ENCODE results near the gene SCG2. TPM values are rescaled to one million over a fixed set of nuclear protein-coding genes. Genes with fewer than 3 reads are reported as not detected.

Gene SCG2
- polyA plus RNA-seq, 2 donors: 0.09 to 0.20 TPM

- Histone ChIP-seq H3K4me3 (ENCODE audit: low read depth in 1 of 2, low read length in 2 of 2) (no peak overlapping the region), H3K9me3 (ENCODE audit: control insufficient read depth in 2 of 2, insufficient read depth in 1 of 2, low read depth in 1 of 2, low read length in 1 of 2) (peaks cover 0 to 2% of the 10 kb centered on the region in 2 donors), H3K36me3 (ENCODE audit: control insufficient read depth in 2 of 2, insufficient read depth in 2 of 2, low read length in 1 of 2) (no peaks in the 10 kb centered on the region), H3K27me3 (ENCODE audit: control insufficient read depth in 1 of 2, insufficient read depth in 2 of 2, low read length in 2 of 2) (no peaks in the 10 kb centered on the region), H3K4me1 (ENCODE audit: control insufficient read depth in 2 of 2, insufficient read depth in 2 of 2, low read length in 1 of 2) (no peaks in the 10 kb centered on the region), H3K27ac (ENCODE audit: low read depth in 2 of 2, low read length in 1 of 2) (no peak overlapping the region)
- 58 to 69% methylated on average over 1 of the region's 1 CpG for WGBS, 2 donors
Observed at GRCh38 chr2:223635080-223635479, 32.9 kb upstream of the SCG2 start.

GRCh38 chr2:223634238-223634637, 32.1 kb upstream of the SCG2 start:
- peaks cover 0 to 2% of the 10 kb centered on the region in 2 donors for H3K9me3 ChIP-seq (ENCODE audit: control insufficient read depth in 2 of 2, insufficient read depth in 1 of 2, low read depth in 1 of 2, low read length in 1 of 2)
- H3K4me1 ChIP-seq (ENCODE audit: control insufficient read depth in 2 of 2, insufficient read depth in 2 of 2, low read length in 1 of 2): no peaks in the 10 kb centered on the region
- H3K27ac ChIP-seq (ENCODE audit: low read depth in 2 of 2, low read length in 1 of 2): no peak overlapping the region
- H3K27me3 ChIP-seq (ENCODE audit: control insufficient read depth in 1 of 2, insufficient read depth in 2 of 2, low read length in 2 of 2): no peaks in the 10 kb centered on the region
- WGBS, 2 donors: 94 to 96% methylated on average over 3 of the region's 3 CpGs
- H3K4me3 ChIP-seq (ENCODE audit: low read depth in 1 of 2, low read length in 2 of 2): no peak overlapping the region
- no peaks in the 10 kb centered on the region for H3K36me3 ChIP-seq (ENCODE audit: control insufficient read depth in 2 of 2, insufficient read depth in 2 of 2, low read length in 1 of 2)

- no peaks in the 10 kb centered on the region for H3K4me1 ChIP-seq (ENCODE audit: control insufficient read depth in 2 of 2, insufficient read depth in 2 of 2, low read length in 1 of 2)
- H3K27me3 ChIP-seq (ENCODE audit: control insufficient read depth in 1 of 2, insufficient read depth in 2 of 2, low read length in 2 of 2): no peaks in the 10 kb centered on the region
- no peak overlapping the region for H3K27ac ChIP-seq (ENCODE audit: low read depth in 2 of 2, low read length in 1 of 2)
- H3K4me3 ChIP-seq (ENCODE audit: low read depth in 1 of 2, low read length in 2 of 2): no peak overlapping the region
- no peaks in the 10 kb centered on the region for H3K36me3 ChIP-seq (ENCODE audit: control insufficient read depth in 2 of 2, insufficient read depth in 2 of 2, low read length in 1 of 2)
- H3K9me3 ChIP-seq (ENCODE audit: control insufficient read depth in 2 of 2, insufficient read depth in 1 of 2, low read depth in 1 of 2, low read length in 1 of 2): peaks cover 0 to 2% of the 10 kb centered on the region in 2 donors
- WGBS, 2 donors: 69 to 70% methylated on average over 6 of the region's 6 CpGs
Observed at GRCh38 chr2:223633656-223634055, 31.5 kb upstream of the SCG2 start.

GRCh38 chr2:223632826-223633225, 30.7 kb upstream of the SCG2 start:
- H3K4me3 ChIP-seq (ENCODE audit: low read depth in 1 of 2, low read length in 2 of 2): no peak overlapping the region
- no peak overlapping the region for H3K27ac ChIP-seq (ENCODE audit: low read depth in 2 of 2, low read length in 1 of 2)
- H3K4me1 ChIP-seq (ENCODE audit: control insufficient read depth in 2 of 2, insufficient read depth in 2 of 2, low read length in 1 of 2): no peaks in the 10 kb centered on the region
- peaks cover 0 to 2% of the 10 kb centered on the region in 2 donors for H3K9me3 ChIP-seq (ENCODE audit: control insufficient read depth in 2 of 2, insufficient read depth in 1 of 2, low read depth in 1 of 2, low read length in 1 of 2)
- WGBS, 2 donors: 54 to 80% methylated on average over 2 of the region's 2 CpGs
- H3K27me3 ChIP-seq (ENCODE audit: control insufficient read depth in 1 of 2, insufficient read depth in 2 of 2, low read length in 2 of 2): no peaks in the 10 kb centered on the region
- no peaks in the 10 kb centered on the region for H3K36me3 ChIP-seq (ENCODE audit: control insufficient read depth in 2 of 2, insufficient read depth in 2 of 2, low read length in 1 of 2)

GRCh38 chr2:223626716-223627115, 24.6 kb upstream of the SCG2 start:
- Histone ChIP-seq H3K4me1 (ENCODE audit: control insufficient read depth in 2 of 2, insufficient read depth in 2 of 2, low read length in 1 of 2) (no peaks in the 10 kb centered on the region), H3K9me3 (ENCODE audit: control insufficient read depth in 2 of 2, insufficient read depth in 1 of 2, low read depth in 1 of 2, low read length in 1 of 2) (no peaks in the 10 kb centered on the region), H3K36me3 (ENCODE audit: control insufficient read depth in 2 of 2, insufficient read depth in 2 of 2, low read length in 1 of 2) (no peaks in the 10 kb centered on the region), H3K4me3 (ENCODE audit: low read depth in 1 of 2, low read length in 2 of 2) (no peak overlapping the region), H3K27ac (ENCODE audit: low read depth in 2 of 2, low read length in 1 of 2) (no peak overlapping the region), H3K27me3 (ENCODE audit: control insufficient read depth in 1 of 2, insufficient read depth in 2 of 2, low read length in 2 of 2) (no peaks in the 10 kb centered on the region)
- 51 to 54% methylated on average over 2 of the region's 2 CpGs for WGBS, 2 donors

GRCh38 chr2:223625652-223626051, 23.5 kb upstream of the SCG2 start:
- 68 to 75% methylated on average over 1 of the region's 1 CpG for WGBS, 2 donors

GRCh38 chr2:223621901-223622300, 19.7 kb upstream of the SCG2 start:
- Histone ChIP-seq H3K9me3 (ENCODE audit: control insufficient read depth in 2 of 2, insufficient read depth in 1 of 2, low read depth in 1 of 2, low read length in 1 of 2) (no peaks in the 10 kb centered on the region), H3K4me3 (ENCODE audit: low read depth in 1 of 2, low read length in 2 of 2) (no peak overlapping the region), H3K27me3 (ENCODE audit: control insufficient read depth in 1 of 2, insufficient read depth in 2 of 2, low read length in 2 of 2) (no peaks in the 10 kb centered on the region), H3K27ac (ENCODE audit: low read depth in 2 of 2, low read length in 1 of 2) (no peak overlapping the region), H3K36me3 (ENCODE audit: control insufficient read depth in 2 of 2, insufficient read depth in 2 of 2, low read length in 1 of 2) (no peaks in the 10 kb centered on the region), H3K4me1 (ENCODE audit: control insufficient read depth in 2 of 2, insufficient read depth in 2 of 2, low read length in 1 of 2) (no peaks in the 10 kb centered on the region)
- 63 to 67% methylated on average over 7 of the region's 7 CpGs for WGBS, 2 donors

More at GRCh38 chr2:223625652-223626051, 23.5 kb upstream of the SCG2 start:
- no peak overlapping the region for H3K27ac ChIP-seq (ENCODE audit: low read depth in 2 of 2, low read length in 1 of 2)
- no peak overlapping the region for H3K4me3 ChIP-seq (ENCODE audit: low read depth in 1 of 2, low read length in 2 of 2)
- H3K4me1 ChIP-seq (ENCODE audit: control insufficient read depth in 2 of 2, insufficient read depth in 2 of 2, low read length in 1 of 2): no peaks in the 10 kb centered on the region
- no peaks in the 10 kb centered on the region for H3K9me3 ChIP-seq (ENCODE audit: control insufficient read depth in 2 of 2, insufficient read depth in 1 of 2, low read depth in 1 of 2, low read length in 1 of 2)
- no peaks in the 10 kb centered on the region for H3K27me3 ChIP-seq (ENCODE audit: control insufficient read depth in 1 of 2, insufficient read depth in 2 of 2, low read length in 2 of 2)
- no peaks in the 10 kb centered on the region for H3K36me3 ChIP-seq (ENCODE audit: control insufficient read depth in 2 of 2, insufficient read depth in 2 of 2, low read length in 1 of 2)

- no peaks in the 10 kb centered on the region for H3K36me3 ChIP-seq (ENCODE audit: control insufficient read depth in 2 of 2, insufficient read depth in 2 of 2, low read length in 1 of 2)
- no peaks in the 10 kb centered on the region for H3K4me1 ChIP-seq (ENCODE audit: control insufficient read depth in 2 of 2, insufficient read depth in 2 of 2, low read length in 1 of 2)
- H3K4me3 ChIP-seq (ENCODE audit: low read depth in 1 of 2, low read length in 2 of 2): no peak overlapping the region
- no peak overlapping the region for H3K27ac ChIP-seq (ENCODE audit: low read depth in 2 of 2, low read length in 1 of 2)
- WGBS, 2 donors: 73 to 76% methylated on average over 7 of the region's 7 CpGs
- H3K27me3 ChIP-seq (ENCODE audit: control insufficient read depth in 1 of 2, insufficient read depth in 2 of 2, low read length in 2 of 2): no peaks in the 10 kb centered on the region
- no peaks in the 10 kb centered on the region for H3K9me3 ChIP-seq (ENCODE audit: control insufficient read depth in 2 of 2, insufficient read depth in 1 of 2, low read depth in 1 of 2, low read length in 1 of 2)
Observed at GRCh38 chr2:223619486-223620129, 17.4 kb upstream of the SCG2 start.

- no peaks in the 10 kb centered on the region for H3K9me3 ChIP-seq (ENCODE audit: control insufficient read depth in 2 of 2, insufficient read depth in 1 of 2, low read depth in 1 of 2, low read length in 1 of 2)
- WGBS, 2 donors: 25 to 36% methylated on average over 13 of the region's 13 CpGs
Observed at GRCh38 chr2:223618172-223619035, 16.2 kb upstream of the SCG2 start.

More at GRCh38 chr2:223618172-223619035, 16.2 kb upstream of the SCG2 start:
- H3K36me3 ChIP-seq (ENCODE audit: control insufficient read depth in 2 of 2, insufficient read depth in 2 of 2, low read length in 1 of 2): no peaks in the 10 kb centered on the region
- no peak overlapping the region for H3K4me3 ChIP-seq (ENCODE audit: low read depth in 1 of 2, low read length in 2 of 2)
- H3K27me3 ChIP-seq (ENCODE audit: control insufficient read depth in 1 of 2, insufficient read depth in 2 of 2, low read length in 2 of 2): no peaks in the 10 kb centered on the region
- no peaks in the 10 kb centered on the region for H3K4me1 ChIP-seq (ENCODE audit: control insufficient read depth in 2 of 2, insufficient read depth in 2 of 2, low read length in 1 of 2)
- no peak overlapping the region for H3K27ac ChIP-seq (ENCODE audit: low read depth in 2 of 2, low read length in 1 of 2)
